HepG2 (cell line): ENCODE data around the gene DNAJB6. TPM values are rescaled to one million over a fixed set of nuclear protein-coding genes. Genes with fewer than 3 reads are reported as not detected.

Experiments
- ATAC-seq: fragments of 200-7000 bp; cut with Tn5 transposase; 3 replicates; pipeline ENCODE4 v1.9.1; 2020; ENCODE audit warnings: mild to moderate bottlenecking, moderate library complexity
- BruUV-seq: library from RNA; stranded (reverse); fragments of 400-500 nt; replicated peaks from 2 replicates; lab custom pipeline; 2021; lab: Mats Ljungman, UMichigan
- CTCF ChIA-PET: fragments of 300-600 bp; formaldehyde crosslinking; extraction: SDS; loops from one replicate; lab custom pipeline; 2021; ENCODE audit warnings: low total read pairs, inconsistent platforms, low intra/inter-chr PET ratio; lab: Yijun Ruan, JAX
- POLR2A ChIA-PET: fragments of 350-600 bp; sonication (Branson Sonifier 250); formaldehyde crosslinking; loops from one replicate; lab custom pipeline; 2020; ENCODE audit warnings: antibody characterized with exemption, inconsistent platforms; lab: Yijun Ruan, JAX
- DNase-seq: peaks from one replicate; pipeline ENCODE4 v3.0.0-alpha.2; 2015; ENCODE audit warnings: low spot score
- FAIRE-seq: peaks from 3 replicates; lab custom pipeline; 2011; peaks lifted over from hg19 to GRCh38; lab: Jason Lieb, UNC
- H2AFZ ChIP-seq: one replicate; pipeline ENCODE4 v1.6.1; 2011; ENCODE audit warnings: low read length, inconsistent platforms
- H3K27ac ChIP-seq: fragments of 300-600 bp; 3 replicates; pipeline ENCODE4 v1.8.0; 2011; ENCODE audit warnings: mixed run types, mild to moderate bottlenecking, mixed read lengths, low read length, inconsistent platforms; ENCODE audit not compliant: insufficient read depth; ENCODE audit errors: extremely low read length
- H3K27me3 ChIP-seq, 2 experiments: fragments of 200-600 bp in 1 of 2; 2 replicates in 1 of 2; 3 replicates in 1 of 2; pipeline versions ENCODE4 v1.6.0 to v1.8.0; 2011; ENCODE audit warnings: low read length in 2 of 2, mild to moderate bottlenecking in 2 of 2, moderate library complexity in 2 of 2, inconsistent platforms in 1 of 2; ENCODE audit not compliant: insufficient read depth in 2 of 2, control insufficient read depth in 1 of 2
- H3K36me3 ChIP-seq, 2 experiments: fragments of 200-600 bp in 1 of 2; replicated peaks in 1 of 2; 2 replicates in 1 of 2; 3 replicates in 1 of 2; pipeline versions ENCODE4 v1.5.1 to v1.8.0; 2011; ENCODE audit warnings: low read length in 2 of 2, inconsistent platforms in 1 of 2; ENCODE audit not compliant: insufficient read depth in 2 of 2, control insufficient read depth in 1 of 2
- H3K4me1 ChIP-seq: 2 replicates; pipeline ENCODE4 v1.5.1; 2012; ENCODE audit warnings: low read length, inconsistent platforms; ENCODE audit not compliant: insufficient read depth
- H3K4me2 ChIP-seq: 2 replicates; pipeline ENCODE4 v1.6.0; 2011; ENCODE audit warnings: low read depth, low read length, inconsistent platforms
- H3K4me3 ChIP-seq, 3 experiments: fragments of 200-600 bp in 1 of 3; sonication (generic), shearing (Covaris generic) in 1 of 3; replicated peaks in 1 of 3; 2 replicates each; pipeline ENCODE4 v1.5.1; 2011 to 2016; ENCODE audit warnings: low read length in 3 of 3, inconsistent platforms in 2 of 3, low read depth in 2 of 3, mild to moderate bottlenecking in 2 of 3, control low read depth in 1 of 3, mixed read lengths in 1 of 3; ENCODE audit not compliant: insufficient read depth in 1 of 3
- H3K79me2 ChIP-seq: one replicate; pipeline ENCODE4 v1.6.1; 2011; ENCODE audit warnings: low read length, inconsistent platforms; ENCODE audit not compliant: insufficient read depth
- H3K9ac ChIP-seq: 2 replicates; pipeline ENCODE4 v1.6.0; 2011; ENCODE audit warnings: mild to moderate bottlenecking, low read depth, low read length, inconsistent platforms; ENCODE audit not compliant: insufficient read depth
- H3K9me3 ChIP-seq: 2 replicates; pipeline ENCODE4 v1.5.1; 2012; ENCODE audit warnings: mild to moderate bottlenecking, low read length
- H4K20me1 ChIP-seq: 2 replicates; pipeline ENCODE4 v1.6.0; 2011; ENCODE audit warnings: inconsistent platforms, mild to moderate bottlenecking, low read length, moderate library complexity; ENCODE audit not compliant: insufficient read depth
- NFIC ChIP-seq: IDR thresholded peaks from 2 replicates; pipeline ENCODE4 v1.6.1; 2012; ENCODE audit warnings: mild to moderate bottlenecking, low read length, inconsistent platforms
- SCMH1 ChIP-seq: sonication (generic); formaldehyde crosslinking; IDR thresholded peaks from 2 replicates; pipeline ENCODE4 v1.9.0; 2021; ENCODE audit warnings: missing genetic modification reagents, mild to moderate bottlenecking, borderline replicate concordance
- TCF12 ChIP-seq, 2 experiments: fragments of 450-650 bp in 1 of 2; sonication (generic) in 1 of 2; formaldehyde crosslinking in 1 of 2; IDR thresholded peaks; 2 replicates each; pipeline versions ENCODE4 v1.6.1 to v1.8.0; 2017 to 2022; ENCODE audit warnings: antibody characterized with exemption in 1 of 2, mild to moderate bottlenecking in 1 of 2, missing genetic modification reagents in 1 of 2, moderate library complexity in 1 of 2
- ZHX1 ChIP-seq: sonication (generic); formaldehyde crosslinking; IDR thresholded peaks from 2 replicates; pipeline ENCODE4 v1.8.1; 2022; ENCODE audit warnings: low read depth, mild to moderate bottlenecking, missing genetic modification reagents
- ZNF263 ChIP-seq: sonication (generic); formaldehyde crosslinking; IDR thresholded peaks from 2 replicates; pipeline ENCODE4 v1.4.0; 2020; ENCODE audit warnings: missing genetic modification reagents
- ZNF33A ChIP-seq: sonication (generic); formaldehyde crosslinking; IDR thresholded peaks from 2 replicates; pipeline ENCODE4 v1.5.1; 2020; ENCODE audit warnings: missing genetic modification reagents, mild to moderate bottlenecking, moderate library complexity, borderline replicate concordance
- WGBS: methylation state at CpG from one replicate; pipeline ENCODE4 v1.1.6; 2017; ENCODE audit warnings: low lambda C conversion rate; 5-methylcytosine and 5-hydroxymethylcytosine counted together
- in situ Hi-C: cut with HindIII; loops from 2 replicates; pipeline ENCODE4 v1.10.0; 2017; ENCODE audit warnings: low pct_unique_long_range_greater_than_20kb; ENCODE audit not compliant: extremely low pct_ligation_motif_present
- intact Hi-C: fragments of 100-400 bp; cut with micrococcal nuclease; formaldehyde crosslinking; loops from one replicate; pipeline ENCODE4 v1.10.0; 2022; ENCODE audit not compliant: unreplicated experiment
- polyA plus RNA-seq, 8 experiments: library from polyadenylated mRNA; depleted of rRNA in 3 of 8; stranded (reverse) in 7 of 8; unstranded in 1 of 8; fragments of >200 nt; fragmentation: Illumina TruSeq in 4 of 8; extraction: Trizol in 4 of 8; gene quantifications; 2 replicates each; pipeline versions ENCODE4 v1.2.1 to v1.2.3, GENCODE V29; 2011 to 2016; ENCODE audit warnings: low read depth in 4 of 8, missing spikeins in 1 of 8, mixed read lengths in 1 of 8; ENCODE audit not compliant: insufficient read depth in 1 of 8
- total RNA-seq, 5 experiments: library from RNA; depleted of rRNA; stranded (reverse); fragments of >200 nt; fragmentation: Illumina TruSeq; extraction: Trizol; gene quantifications; 2 replicates each; pipeline ENCODE4 v1.2.3, GENCODE V29; 2016; ENCODE audit warnings: low read depth in 1 of 5

DNAJB6 gene
- total and polyA plus RNA-seq, 2 of the 13 experiments (the other 11 are each of a cell fraction or from before 2014, with no cell fraction given): 29.9 to 53.9 TPM

GRCh38 chr7:157439149-157439548 is 102.3 kb downstream of the DNAJB6 start:
- Histone ChIP-seq H3K9ac (no peak overlapping the region), H3K27ac (no peak overlapping the region), H3K4me3 (no peak overlapping the region), H3K4me2 (no peak overlapping the region), H3K9me3 (no peaks in the 10 kb centered on the region), H3K4me1 (no peaks in the 10 kb centered on the region), H3K79me2 (no peaks in the 10 kb centered on the region), H4K20me1 (0 out of 2 replicates have a peak, but pooled peaks cover 2% of the 10 kb centered on the region), H3K27me3 (peaks cover 0 to 37% of the 10 kb centered on the region in 2 experiments; a peak in 3 of 5 replicates), H2AFZ (no peak overlapping the region), H3K36me3 (no peaks in the 10 kb centered on the region)
- no peak for ATAC-seq
- FAIRE-seq: no peak
- BruUV-seq: no TSS peak
- in situ Hi-C loops: no loop called here
- WGBS: 75% methylated on average over 5 of the region's 6 CpGs
- intact Hi-C loops: no loop called here
- no peak for DNase-seq
- ChIA-PET CTCF (no interaction called here), POLR2A (no interaction called here)
- TF ChIP-seq SCMH1 (CRISPR knock-in tag): no peak
- no peak for TF ChIP-seq ZNF33A (CRISPR knock-in tag)
- TF ChIP-seq NFIC: no peak
- TF ChIP-seq TCF12 (IDR thresholded peaks at IDR 0.05): no peak
- no peak for TF ChIP-seq TCF12 (CRISPR knock-in tag; IDR thresholded peaks at IDR 0.05)
- peak; percentile 77; the same call in 1 of the 2 replicates for TF ChIP-seq ZNF263
- no peak for TF ChIP-seq ZHX1 (CRISPR knock-in tag)
